Pancreas (tissue), 10 donors: ENCODE data around the gene SEC24D. TPM values are rescaled to one million over a fixed set of nuclear protein-coding genes. Genes with fewer than 3 reads are reported as not detected.
"Not testable (repeated sequence)": the region's sequence is repeated elsewhere in the genome, so short reads cannot be mapped to it uniquely, and the experiment has no call there.

Source experiments
- ATAC-seq, 4 donors: fragments of 200-7000 bp; cut with Tn5 transposase; one replicate each; pipeline versions ENCODE4 v1.8.0 to v1.9.1; 2020; ENCODE audit warnings: mild to moderate bottlenecking in 4 of 4, moderate library complexity in 4 of 4
- DNase-seq, 6 donors: peaks; one replicate each; pipeline ENCODE4 v3.0.0-alpha.2; 2020
- FAIRE-seq: peaks from 2 replicates; lab custom pipeline; 2012; peaks lifted over from hg19 to GRCh38; lab: Jason Lieb, UNC
- H3K27ac ChIP-seq, 4 donors: fragments of 200-600 bp; sonication (generic); 1 replicate in 3 of 4; 2 replicates in 1 of 4; pipeline versions ENCODE4 v1.5.0 to v1.8.0; 2020
- H3K27me3 ChIP-seq, 4 donors: fragments of 200-600 bp; one replicate each; pipeline ENCODE4 v1.8.0; 2021
- H3K36me3 ChIP-seq, 3 donors: fragments of 200-600 bp; sonication (generic) in 1 of 3; one replicate each; pipeline versions ENCODE4 v1.5.0 to v1.8.0; 2020 to 2021
- H3K4me1 ChIP-seq, 3 donors: fragments of 200-600 bp; one replicate each; pipeline ENCODE4 v1.8.0; 2021
- H3K4me3 ChIP-seq, 4 donors: fragments of 200-600 bp; sonication (generic) in 2 of 4; one replicate each; pipeline versions ENCODE4 v1.5.0 to v1.8.0; 2020 to 2021
- H3K9me3 ChIP-seq, 4 donors: fragments of 200-600 bp; one replicate each; pipeline ENCODE4 v1.8.0; 2021
- CTCF ChIP-seq, 4 donors: fragments of 200-600 bp; sonication (generic) in 3 of 4; IDR thresholded peaks; one replicate each; pipeline versions ENCODE4 v1.5.0 to v1.8.0; 2021; ENCODE audit warnings: antibody characterized with exemption in 4 of 4
- WGBS, 2 donors: extraction: QIAGEN DNeasy Blood & Tissue Kit; methylation state at CpG; one replicate each; pipeline ENCODE4 v1.1.7; 2013; 5-methylcytosine and 5-hydroxymethylcytosine counted together
- intact Hi-C, 3 donors: fragments of 100-400 bp; cut with DNase I; formaldehyde crosslinking; loops; one replicate each; pipeline versions ENCODE4 v1.11.1 to v1.14.2; 2022
- polyA plus RNA-seq, 2 donors: library from polyadenylated mRNA; stranded (reverse); fragments of 200-250 nt; gene quantifications; one replicate each; pipeline ENCODE4 v1.2.3, GENCODE V29; 2013
- total RNA-seq, 6 donors: library from RNA; stranded (reverse); fragmentation: NEBNext Ultra II Directional in 4 of 6; extraction: Animal tissue kit (Norgen Biotek cat#: 25700) in 4 of 6; gene quantifications; one replicate each; pipeline versions ENCODE4 v1.2.1 to v1.2.4, GENCODE V29; 2021 to 2023
- donor health status: healthy with polysubstance abuse.
- donor health status: DM: no; HTN: no; CAD: no; lungs with moderate emphysema.
- donor health status: DM: no; HTN: no; CAD: no.
- donor health status: control.
- donor health status: control.
- donor health status: Bipolar disorder and iron deficiency.
- donor health status: DM: yes; HTN: yes; CAD: no.
- donor health status: DM: no; HTN: no; CAD: no.
- donor health status: DM: no; HTN: no; CAD: no.
- donor health status: DM: yes; HTN: yes; CAD: no.

SEC24D gene
- total and polyA plus RNA-seq, 8 donors, result 10.9 to 49.6 (median 35.1) TPM

- WGBS, 2 donors, result 68 to 92% methylated on average over 1 of the region's 1 CpG
- Histone ChIP-seq H3K27ac (peak overlapping the region in 1 of 4 donors; percentile 10), H3K4me1 (peaks cover 10 to 25% (median 13%) of the 10 kb centered on the region in 3 donors), H3K4me3 (no peak overlapping the region), H3K36me3 (peaks cover 4 to 44% (median 18%) of the 10 kb centered on the region in 3 donors), H3K9me3 (no peaks in the 10 kb centered on the region), H3K27me3 (no peaks in the 10 kb centered on the region)
- intact Hi-C loops, result no loop called here
- FAIRE-seq (no peak), DNase-seq (no peak), ATAC-seq (peak; percentile 69 to 85 (median 78))
- no peak for TF ChIP-seq CTCF (IDR thresholded peaks at IDR 0.05)
These were observed 33.9 kb downstream of the SEC24D start for GRCh38 chr4:118801895-118802575.

GRCh38 chr4:118799231-118799942 lies 36.5 kb downstream of the SEC24D start:
- intact Hi-C loops, result no loop called here
- Histone ChIP-seq H3K36me3 (peaks cover 0 to 48% (median 13%) of the 10 kb centered on the region in 3 donors), H3K4me3 (no peak overlapping the region), H3K4me1 (peaks cover 10 to 25% (median 13%) of the 10 kb centered on the region in 3 donors), H3K27me3 (no peaks in the 10 kb centered on the region), H3K9me3 (no peaks in the 10 kb centered on the region), H3K27ac (no peak overlapping the region)
- ATAC-seq (no peak), DNase-seq (no peak), FAIRE-seq (no peak)
- WGBS, 2 donors, result 77 to 87% methylated on average over 9 of the region's 9 CpGs
- no peak for TF ChIP-seq CTCF (IDR thresholded peaks at IDR 0.05)

GRCh38 chr4:118798658-118799057 lies 37.3 kb downstream of the SEC24D start:
- ATAC-seq (no peak), FAIRE-seq (no peak), DNase-seq (no peak)
- Histone ChIP-seq H3K9me3 (no peaks in the 10 kb centered on the region), H3K36me3 (peaks cover 0 to 42% (median 8%) of the 10 kb centered on the region in 3 donors), H3K4me1 (peaks cover 10 to 20% (median 13%) of the 10 kb centered on the region in 3 donors), H3K27me3 (no peaks in the 10 kb centered on the region), H3K27ac (no peak overlapping the region), H3K4me3 (no peak overlapping the region)
- TF ChIP-seq CTCF (IDR thresholded peaks at IDR 0.05), result peak in 1 of 4 donors; percentile 10
- intact Hi-C loops, result no loop called here
- WGBS, 2 donors, result 91% methylated on average over 3 of the region's 3 CpGs

GRCh38 chr4:118797558-118798142 lies 38.3 kb downstream of the SEC24D start:
- FAIRE-seq, result peak; percentile 56
- no peak for ATAC-seq
- H3K9me3 ChIP-seq, result no peaks in the 10 kb centered on the region
- no peak overlapping the region for H3K4me3 ChIP-seq
- 88 to 92% methylated on average over 3 of the region's 3 CpGs for WGBS, 2 donors
- no peak for TF ChIP-seq CTCF (IDR thresholded peaks at IDR 0.05)
- peaks cover 0 to 42% (median 8%) of the 10 kb centered on the region in 3 donors for H3K36me3 ChIP-seq
- no peak for DNase-seq
- peaks cover 7 to 10% (median 8%) of the 10 kb centered on the region in 3 donors for H3K4me1 ChIP-seq
- no peaks in the 10 kb centered on the region for H3K27me3 ChIP-seq
- H3K27ac ChIP-seq, result no peak overlapping the region
- intact Hi-C loops, result no loop called here

- intact Hi-C loops, ATAC-seq, H3K9me3 ChIP-seq, H3K27me3 ChIP-seq, FAIRE-seq, H3K4me3 ChIP-seq, H3K4me1 ChIP-seq, H3K27ac ChIP-seq: not testable (repeated sequence)
- peak in 1 of 6 donors; percentile 36 for DNase-seq
- 87 to 95% methylated on average over 38 to 53 of the region's 58 CpGs for WGBS, 2 donors
- peaks cover 0 to 20% (median 4%) of the 10 kb centered on the region in 3 donors for H3K36me3 ChIP-seq
These were observed 44.1 kb downstream of the SEC24D start for GRCh38 chr4:118791690-118792446.
